HCEC 1CT (cell line): ENCODE measurements around the gene TKFC.

Experiments
- DNase-seq: peaks from one replicate; pipeline ENCODE4 v3.0.0-alpha.2; 2017

Gene TKFC

GRCh38 chr11:61325649-61326414 is 7.2 kb upstream of the TKFC start:
- no peak for DNase-seq

- DNase-seq = no peak
Observed at GRCh38 chr11:61327669-61328071, 5.4 kb upstream of the TKFC start.

- no peak for DNase-seq
Observed at GRCh38 chr11:61328351-61328750, 4.7 kb upstream of the TKFC start.

- no peak for DNase-seq
Observed at GRCh38 chr11:61329871-61330270, 3.2 kb upstream of the TKFC start.

GRCh38 chr11:61331651-61332050 is 1.4 kb upstream of the TKFC start:
- no peak for DNase-seq

GRCh38 chr11:61332281-61332796 is 689 bp upstream of the TKFC start:
- DNase-seq = peak; percentile 24

GRCh38 chr11:61333550-61334433 is 764 bp downstream of the TKFC start:
- no peak for DNase-seq

- DNase-seq = peak; percentile 20
Observed at GRCh38 chr11:61334434-61335354, 1.7 kb downstream of the TKFC start.

- no peak for DNase-seq
Observed at GRCh38 chr11:61335355-61335710, 2.3 kb downstream of the TKFC start.

GRCh38 chr11:61336171-61336935 is 3.3 kb downstream of the TKFC start:
- DNase-seq = peak; percentile 50

GRCh38 chr11:61337706-61338470 is 4.9 kb downstream of the TKFC start:
- no peak for DNase-seq

GRCh38 chr11:61338783-61339489 is 5.9 kb downstream of the TKFC start:
- no peak for DNase-seq

GRCh38 chr11:61339490-61339878 is 6.5 kb downstream of the TKFC start:
- no peak for DNase-seq

GRCh38 chr11:61340979-61341378 is 8.0 kb downstream of the TKFC start:
- no peak for DNase-seq

GRCh38 chr11:61341706-61342105 is 8.7 kb downstream of the TKFC start:
- DNase-seq = no peak

GRCh38 chr11:61342207-61342803 is 9.3 kb downstream of the TKFC start:
- DNase-seq = no peak

GRCh38 chr11:61343792-61344745 is 11.0 kb downstream of the TKFC start:
- DNase-seq = no peak

GRCh38 chr11:61345170-61345610 is 12.2 kb downstream of the TKFC start:
- no peak for DNase-seq
